ENCODE measurements around the gene HSPB8.

Gene HSPB8

GRCh38 chr12:119236372-119236771 lies 57.6 kb downstream of the HSPB8 start:
- Histone ChIP-seq H3K36me3 (ENCODE audit: control insufficient read depth, insufficient read depth, low read length) (no peaks in the 10 kb centered on the region), H3K27me3 (replicated peaks; ENCODE audit: control insufficient read depth, insufficient read depth, low read length) (no peaks in the 10 kb centered on the region; the same call in 1 of the 2 replicates), H3K4me3 (replicated peaks; ENCODE audit: low read depth, low read length) (no peak overlapping the region)
- no peak for DNase-seq (ENCODE audit: extremely low read depth, insufficient read length)
- TF ChIP-seq CTCF (IDR thresholded peaks at IDR 0.05; ENCODE audit: insufficient read depth, low read length, poor library complexity, severe bottlenecking) = no peak

- Histone ChIP-seq H3K36me3 (ENCODE audit: control insufficient read depth, insufficient read depth, low read length) (no peaks in the 10 kb centered on the region), H3K27me3 (replicated peaks; ENCODE audit: control insufficient read depth, insufficient read depth, low read length) (no peaks in the 10 kb centered on the region; the same call in 1 of the 2 replicates), H3K4me3 (replicated peaks; ENCODE audit: low read depth, low read length) (no peak overlapping the region)
- TF ChIP-seq CTCF (IDR thresholded peaks at IDR 0.05; ENCODE audit: insufficient read depth, low read length, poor library complexity, severe bottlenecking) = no peak
- DNase-seq (ENCODE audit: extremely low read depth, insufficient read length) = no peak
Observed at GRCh38 chr12:119239040-119239439, 60.3 kb downstream of the HSPB8 start.

GRCh38 chr12:119241049-119241448 lies 62.3 kb downstream of the HSPB8 start:
- TF ChIP-seq CTCF (IDR thresholded peaks at IDR 0.05; ENCODE audit: insufficient read depth, low read length, poor library complexity, severe bottlenecking) = no peak
- peak; percentile 8 for DNase-seq (ENCODE audit: extremely low read depth, insufficient read length)
- H3K36me3 ChIP-seq (ENCODE audit: control insufficient read depth, insufficient read depth, low read length) = no peaks in the 10 kb centered on the region
- no peak overlapping the region for H3K4me3 ChIP-seq (replicated peaks; ENCODE audit: low read depth, low read length)
- H3K27me3 ChIP-seq (replicated peaks; ENCODE audit: control insufficient read depth, insufficient read depth, low read length) = no peaks in the 10 kb centered on the region; the same call in 1 of the 2 replicates

- no peak for DNase-seq (ENCODE audit: extremely low read depth, insufficient read length)
- no peak for TF ChIP-seq CTCF (IDR thresholded peaks at IDR 0.05; ENCODE audit: insufficient read depth, low read length, poor library complexity, severe bottlenecking)
- Histone ChIP-seq H3K27me3 (replicated peaks; ENCODE audit: control insufficient read depth, insufficient read depth, low read length) (no peaks in the 10 kb centered on the region; the same call in 1 of the 2 replicates), H3K36me3 (ENCODE audit: control insufficient read depth, insufficient read depth, low read length) (no peaks in the 10 kb centered on the region), H3K4me3 (replicated peaks; ENCODE audit: low read depth, low read length) (no peak overlapping the region)
Observed at GRCh38 chr12:119241580-119242169, 62.9 kb downstream of the HSPB8 start.

Data from GM06990 (cell line).